Measurements from ENCODE around the gene RRBP1.

The RRBP1 gene

DNA sequence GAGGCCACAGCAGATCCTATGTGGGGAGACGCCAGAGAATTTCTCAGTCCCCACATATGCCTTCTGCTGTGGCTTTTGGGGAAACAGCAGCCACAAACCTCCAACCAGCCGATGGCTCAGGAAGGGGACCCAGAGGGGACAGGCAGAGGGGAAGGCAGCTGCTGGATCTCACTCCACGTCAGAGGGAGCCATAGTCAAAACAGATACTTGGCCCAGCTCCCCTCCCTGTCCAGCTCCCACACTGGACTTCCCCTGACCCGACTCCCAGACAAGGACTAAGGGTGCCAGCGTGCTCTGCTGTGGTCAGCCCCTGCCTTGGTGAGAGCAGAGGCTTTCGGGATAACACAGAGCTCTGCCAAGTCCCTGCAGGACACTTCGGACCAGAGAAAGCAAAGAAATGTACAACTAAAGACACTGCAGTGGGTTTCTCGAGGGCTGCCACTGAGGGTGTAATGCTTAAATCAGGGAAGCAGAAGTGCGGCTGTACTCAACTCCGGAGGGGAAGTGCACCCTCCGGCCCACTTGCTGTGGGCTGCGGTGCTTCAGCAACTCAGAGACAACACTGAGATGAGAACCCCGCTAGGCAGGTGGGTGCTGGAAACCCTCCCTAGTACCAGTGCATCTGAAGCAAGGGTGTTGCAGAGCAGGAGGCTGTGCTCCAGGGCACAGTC is 47.2 kb downstream of the RRBP1 start:
- no peak for DNase-seq (ENCODE audit: low read depth in 2 of 2)

DNA sequence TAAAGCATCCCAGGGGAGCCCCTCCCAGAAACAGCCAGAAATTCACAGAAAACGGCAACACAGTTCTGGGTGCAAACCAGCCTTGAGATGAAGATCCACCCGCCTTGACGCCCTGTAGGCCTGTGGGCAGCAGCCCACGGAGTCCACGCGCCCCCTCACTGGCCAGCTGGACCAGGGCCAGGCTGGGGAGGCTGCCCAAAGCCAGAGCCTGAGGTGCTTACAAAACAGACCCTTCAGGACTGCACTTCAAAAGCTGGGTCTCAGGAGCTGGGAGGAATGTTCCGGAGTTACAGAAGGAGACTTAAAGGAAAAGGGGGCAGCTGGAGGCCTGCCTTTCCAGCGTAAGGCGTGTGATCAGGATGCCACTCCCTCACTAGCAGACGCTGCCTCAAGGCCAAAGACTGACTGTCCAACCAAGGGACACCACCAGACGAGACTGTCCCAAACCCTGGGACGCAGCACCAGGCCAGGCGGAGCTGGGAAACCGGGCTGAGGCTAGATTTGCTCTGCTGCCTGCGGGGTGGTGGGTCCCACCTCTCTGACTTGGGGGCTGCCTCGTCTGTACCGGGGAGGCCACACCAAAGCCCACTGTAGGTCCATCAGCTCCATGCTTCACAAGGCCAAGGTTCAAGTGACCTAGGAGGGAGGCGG is 48.1 kb downstream of the RRBP1 start:
- DNase-seq (ENCODE audit: low read depth in 2 of 2), result no peak

- no peak for DNase-seq (ENCODE audit: low read depth in 2 of 2)
Measured at GRCh38 chr20:17633221-17633849, 48.7 kb downstream of the RRBP1 start.

- no peak for DNase-seq (ENCODE audit: low read depth in 2 of 2)
Measured at GRCh38 chr20:17631576-17632319, 50.3 kb downstream of the RRBP1 start.

DNA sequence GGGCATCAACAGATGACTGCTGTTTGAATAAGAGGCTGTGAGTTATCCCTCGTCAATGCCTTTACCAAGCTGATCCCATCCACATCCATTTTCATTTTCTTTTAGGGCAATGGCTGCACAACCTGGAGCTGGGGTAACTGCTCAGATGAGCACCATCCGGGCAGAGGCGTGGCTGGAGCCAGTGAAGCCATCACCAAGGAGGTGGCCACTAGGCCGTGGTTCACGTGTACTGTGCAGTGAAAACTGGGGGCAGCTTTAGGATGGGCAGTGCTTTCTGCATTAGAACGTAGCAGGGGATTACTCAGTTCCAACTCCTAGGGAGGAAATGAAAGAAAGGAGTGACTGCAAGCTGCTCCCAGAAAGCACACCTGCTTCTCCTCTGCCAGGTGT is 51.2 kb downstream of the RRBP1 start:
- no peak for DNase-seq (ENCODE audit: low read depth in 2 of 2)

- DNase-seq (ENCODE audit: low read depth in 2 of 2), result no peak
Measured at GRCh38 chr20:17630151-17630805, 51.8 kb downstream of the RRBP1 start.

DNA sequence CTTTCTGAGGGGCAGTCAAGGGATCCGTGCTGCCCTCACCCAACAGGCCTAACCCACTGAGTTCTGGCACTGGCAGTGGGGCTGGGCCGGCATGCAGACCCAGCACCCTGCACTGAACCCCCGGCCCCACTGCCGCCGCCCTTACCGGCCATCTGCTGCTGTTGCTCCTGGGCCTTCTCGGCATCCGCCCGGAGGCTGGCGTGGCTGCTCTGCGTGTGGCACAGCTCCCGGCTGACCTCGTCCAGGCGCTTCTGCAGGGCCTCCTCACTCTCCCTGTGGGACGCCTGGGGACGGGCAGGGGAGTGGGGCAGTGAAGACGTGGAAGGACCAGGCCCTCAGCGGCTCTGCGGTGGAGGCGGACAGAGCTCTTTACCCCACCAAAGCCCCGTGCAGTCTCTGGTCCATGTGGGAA is 52.4 kb downstream of the RRBP1 start:
- DNase-seq (ENCODE audit: low read depth in 2 of 2), result no peak

- DNase-seq (ENCODE audit: low read depth in 2 of 2), result no peak
Measured at GRCh38 chr20:17629025-17629424, 53.0 kb downstream of the RRBP1 start.

GRCh38 chr20:17628101-17628841 is 53.8 kb downstream of the RRBP1 start:
- DNase-seq (ENCODE audit: low read depth in 2 of 2), result no peak

GRCh38 chr20:17627101-17627955 is 54.7 kb downstream of the RRBP1 start:
- DNase-seq (ENCODE audit: low read depth in 2 of 2), result no peak

DNA sequence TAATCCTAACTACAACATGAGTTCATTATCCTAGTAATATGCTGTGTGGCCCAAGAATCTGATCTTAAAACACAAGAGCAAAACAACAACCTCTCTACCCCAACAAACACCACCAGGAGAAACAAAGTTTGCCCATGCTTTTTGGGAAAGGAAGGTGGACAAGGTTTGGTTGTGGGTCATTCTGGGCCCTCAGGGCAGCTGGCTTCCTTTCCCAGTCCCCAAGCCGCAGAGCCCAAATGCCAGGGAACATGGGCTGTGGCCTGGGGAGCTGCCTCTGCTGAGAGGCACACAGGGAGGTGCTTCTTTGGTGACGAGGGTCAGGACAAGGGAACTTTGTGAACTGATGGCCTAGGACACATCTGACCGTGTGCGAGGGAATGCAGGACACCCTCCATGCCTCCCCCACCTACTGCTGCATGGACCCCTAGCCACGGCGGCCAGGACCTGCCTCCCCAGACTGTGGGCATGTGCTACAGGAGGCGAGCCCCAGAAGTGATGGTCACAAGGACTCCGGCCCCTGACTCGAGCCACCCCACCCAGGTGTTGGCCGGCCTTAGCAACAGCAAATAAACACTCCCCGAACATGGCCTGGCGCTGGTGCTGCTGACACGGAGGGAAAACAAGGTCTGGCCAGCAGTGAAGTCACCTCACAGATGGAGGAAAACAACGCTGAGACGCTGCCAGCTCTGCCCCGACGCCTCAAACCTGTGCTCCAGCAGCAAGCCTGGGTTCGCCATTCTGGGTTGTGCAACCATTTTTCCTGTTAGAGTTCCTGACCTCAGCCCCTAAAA is 55.6 kb downstream of the RRBP1 start:
- no peak for DNase-seq (ENCODE audit: low read depth in 2 of 2)

DNA sequence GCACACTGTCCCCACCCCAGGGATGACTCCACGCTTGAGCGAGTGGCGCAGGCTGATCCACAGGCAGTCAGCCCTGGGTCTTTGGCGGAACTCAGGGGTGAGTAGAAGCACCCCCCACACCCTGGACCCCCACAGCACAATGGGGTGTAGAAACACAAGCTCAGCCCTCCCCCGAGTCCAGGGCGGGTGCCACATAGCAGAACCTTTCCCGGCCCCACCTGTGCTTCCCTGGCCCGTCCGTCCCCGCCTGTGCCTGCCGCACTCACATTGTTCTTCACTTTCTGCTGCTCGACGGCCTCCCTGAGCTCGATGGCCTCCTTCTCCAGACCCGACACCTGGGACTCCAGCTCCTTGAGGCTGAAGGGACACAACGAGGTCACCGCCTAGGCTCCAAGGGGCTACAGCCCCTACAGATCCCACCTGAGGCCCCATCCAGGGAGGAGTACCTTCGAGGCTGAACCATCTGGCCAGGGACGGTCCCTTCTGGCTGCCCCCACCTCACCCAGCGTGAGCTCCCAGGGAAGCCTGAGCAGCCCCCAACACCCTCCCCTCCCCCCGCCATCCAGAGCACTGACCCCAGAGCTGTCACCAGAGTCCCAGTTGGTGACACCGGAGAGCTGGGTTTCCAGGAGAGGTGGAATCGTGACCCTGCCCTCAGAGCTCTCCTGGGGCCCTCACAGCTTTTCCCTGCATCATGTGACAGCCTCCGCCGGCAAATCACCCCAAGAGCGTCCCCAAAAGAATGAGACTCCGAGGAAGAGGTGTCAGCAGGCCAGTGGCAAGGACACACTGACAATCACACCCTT is 56.6 kb downstream of the RRBP1 start:
- no peak for DNase-seq (ENCODE audit: low read depth in 2 of 2)

DNA sequence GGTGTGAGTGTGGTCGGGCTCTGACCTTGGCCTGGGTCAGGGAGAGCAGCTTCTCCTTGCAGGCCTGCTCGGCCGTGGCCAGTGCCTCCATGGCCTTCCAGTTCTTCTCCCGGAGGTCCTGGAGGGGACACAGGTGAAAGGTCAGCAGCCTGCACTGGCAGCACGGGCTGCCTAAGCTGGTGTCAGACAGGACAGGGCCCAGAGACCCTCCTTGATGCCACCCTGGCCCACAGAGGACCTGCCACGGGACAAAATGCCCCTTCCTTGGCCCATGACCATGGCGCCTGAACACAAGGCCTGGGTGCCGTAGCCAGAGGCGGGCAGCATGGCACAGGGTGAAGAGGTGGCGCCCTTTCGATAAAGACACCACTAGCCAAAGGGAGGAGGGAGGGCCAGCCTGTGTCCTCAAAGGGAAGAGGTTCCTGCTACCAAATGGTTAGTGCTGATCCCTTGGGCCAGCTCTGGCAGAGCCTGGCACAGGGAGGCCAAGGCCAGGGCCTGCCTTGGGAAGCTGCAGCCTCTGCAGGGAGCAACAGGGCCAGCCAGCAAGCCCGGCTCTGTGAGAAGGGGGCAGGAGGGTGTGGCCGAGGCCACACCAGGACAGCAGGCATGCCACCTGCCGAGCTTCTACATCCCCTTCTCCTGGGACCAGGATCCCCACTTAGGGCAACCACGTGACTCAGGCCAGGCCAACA is 57.3 kb downstream of the RRBP1 start:
- DNase-seq (ENCODE audit: low read depth in 2 of 2), result no peak

- no peak for DNase-seq (ENCODE audit: low read depth in 2 of 2)
Measured at GRCh38 chr20:17624070-17624469, 58.0 kb downstream of the RRBP1 start.

GRCh38 chr20:17622851-17623508 is 59.1 kb downstream of the RRBP1 start:
- DNase-seq (ENCODE audit: low read depth in 2 of 2), result no peak

- DNase-seq (ENCODE audit: low read depth in 2 of 2), result no peak
Measured at GRCh38 chr20:17622086-17622850, 59.8 kb downstream of the RRBP1 start.

Measured in stimulated activated CD4-positive, alpha-beta T cell treated with anti-CD3 and anti-CD28 coated beads, Interleukin-15, amount 100 ng/mL, for 48 hours (primary cell).